ENCODE data around the gene DDX18.

- TF ChIP-seq, protein P1, sequence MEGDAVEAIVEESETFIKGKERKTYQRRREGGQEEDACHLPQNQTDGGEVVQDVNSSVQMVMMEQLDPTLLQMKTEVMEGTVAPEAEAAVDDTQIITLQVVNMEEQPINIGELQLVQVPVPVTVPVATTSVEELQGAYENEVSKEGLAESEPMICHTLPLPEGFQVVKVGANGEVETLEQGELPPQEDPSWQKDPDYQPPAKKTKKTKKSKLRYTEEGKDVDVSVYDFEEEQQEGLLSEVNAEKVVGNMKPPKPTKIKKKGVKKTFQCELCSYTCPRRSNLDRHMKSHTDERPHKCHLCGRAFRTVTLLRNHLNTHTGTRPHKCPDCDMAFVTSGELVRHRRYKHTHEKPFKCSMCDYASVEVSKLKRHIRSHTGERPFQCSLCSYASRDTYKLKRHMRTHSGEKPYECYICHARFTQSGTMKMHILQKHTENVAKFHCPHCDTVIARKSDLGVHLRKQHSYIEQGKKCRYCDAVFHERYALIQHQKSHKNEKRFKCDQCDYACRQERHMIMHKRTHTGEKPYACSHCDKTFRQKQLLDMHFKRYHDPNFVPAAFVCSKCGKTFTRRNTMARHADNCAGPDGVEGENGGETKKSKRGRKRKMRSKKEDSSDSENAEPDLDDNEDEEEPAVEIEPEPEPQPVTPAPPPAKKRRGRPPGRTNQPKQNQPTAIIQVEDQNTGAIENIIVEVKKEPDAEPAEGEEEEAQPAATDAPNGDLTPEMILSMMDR (IDR thresholded peaks at IDR 0.05; ENCODE audit: low read depth, low read length, missing input control) = no peak
- TF ChIP-seq RAD21 (IDR thresholded peaks at IDR 0.05) (no peak), GABPA (IDR thresholded peaks at IDR 0.05 in 1 of 2, conservative IDR thresholded peaks at IDR 0.05 in 1 of 2) (no peak)
Observed at GRCh38 chr2:117854610-117855009, 40.1 kb downstream of the DDX18 start.
